ENCODE results near the gene MPC1. TPM values are rescaled to one million over a fixed set of nuclear protein-coding genes. Genes with fewer than 3 reads are reported as not detected.

Gene MPC1
- total RNA-seq, 1 donor: 22.0 TPM

GRCh38 chr6:166342349-166343149 is 40.2 kb downstream of the MPC1 start, which contains the start of gene SFT2D1:
Gene SFT2D1, minus strand, starts transcription at chr6:166342545. Its CDS starts 64 bp downstream, at chr6:166342481.
- TF ChIP-seq, protein P1, sequence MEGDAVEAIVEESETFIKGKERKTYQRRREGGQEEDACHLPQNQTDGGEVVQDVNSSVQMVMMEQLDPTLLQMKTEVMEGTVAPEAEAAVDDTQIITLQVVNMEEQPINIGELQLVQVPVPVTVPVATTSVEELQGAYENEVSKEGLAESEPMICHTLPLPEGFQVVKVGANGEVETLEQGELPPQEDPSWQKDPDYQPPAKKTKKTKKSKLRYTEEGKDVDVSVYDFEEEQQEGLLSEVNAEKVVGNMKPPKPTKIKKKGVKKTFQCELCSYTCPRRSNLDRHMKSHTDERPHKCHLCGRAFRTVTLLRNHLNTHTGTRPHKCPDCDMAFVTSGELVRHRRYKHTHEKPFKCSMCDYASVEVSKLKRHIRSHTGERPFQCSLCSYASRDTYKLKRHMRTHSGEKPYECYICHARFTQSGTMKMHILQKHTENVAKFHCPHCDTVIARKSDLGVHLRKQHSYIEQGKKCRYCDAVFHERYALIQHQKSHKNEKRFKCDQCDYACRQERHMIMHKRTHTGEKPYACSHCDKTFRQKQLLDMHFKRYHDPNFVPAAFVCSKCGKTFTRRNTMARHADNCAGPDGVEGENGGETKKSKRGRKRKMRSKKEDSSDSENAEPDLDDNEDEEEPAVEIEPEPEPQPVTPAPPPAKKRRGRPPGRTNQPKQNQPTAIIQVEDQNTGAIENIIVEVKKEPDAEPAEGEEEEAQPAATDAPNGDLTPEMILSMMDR (IDR thresholded peaks at IDR 0.05; ENCODE audit: insufficient read depth, low read depth, low read length): no peak
- peak within 1 kb of the TSS; percentile 92 for H3K4me3 ChIP-seq (ENCODE audit: low read depth, low read length)
- DNase-seq (ENCODE audit: low read depth): peak; percentile 84

- TF ChIP-seq, protein P1 (IDR thresholded peaks at IDR 0.05; ENCODE audit: insufficient read depth, low read depth, low read length): no peak
- H3K4me3 ChIP-seq (ENCODE audit: low read depth, low read length): peak overlapping the region; percentile 92
- DNase-seq (ENCODE audit: low read depth): peak; percentile 40
Observed at GRCh38 chr6:166341977-166342348, 40.8 kb downstream of the MPC1 start.

- TF ChIP-seq, protein P1 (IDR thresholded peaks at IDR 0.05; ENCODE audit: insufficient read depth, low read depth, low read length): no peak
- no peak for DNase-seq (ENCODE audit: low read depth)
- peak overlapping the region; percentile 92 for H3K4me3 ChIP-seq (ENCODE audit: low read depth, low read length)
Observed at GRCh38 chr6:166341464-166341863, 41.3 kb downstream of the MPC1 start.

DNA sequence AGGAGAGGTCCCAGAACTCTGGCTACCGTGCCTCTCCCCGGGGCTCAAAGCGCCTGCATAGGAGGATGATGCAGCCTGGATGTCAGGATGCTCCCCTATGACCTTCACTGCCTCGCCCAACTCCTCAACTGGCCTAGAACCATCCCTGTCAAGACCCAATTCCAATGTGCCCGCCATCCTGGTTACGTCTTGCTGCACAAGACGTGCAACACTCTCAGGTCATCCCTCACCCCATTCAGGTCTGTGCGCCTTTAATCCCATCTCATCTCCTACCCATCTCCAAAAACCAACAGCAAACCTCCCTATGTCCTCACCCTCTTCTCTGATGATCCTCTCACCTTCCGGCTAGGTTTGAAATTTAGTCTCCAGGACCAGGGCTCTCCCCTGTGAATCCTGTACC is 43.9 kb downstream of the MPC1 start:
- H3K4me3 ChIP-seq (ENCODE audit: low read depth, low read length): no peak overlapping the region
- DNase-seq (ENCODE audit: low read depth): no peak
- TF ChIP-seq, protein P1 (IDR thresholded peaks at IDR 0.05; ENCODE audit: insufficient read depth, low read depth, low read length): no peak

DNA sequence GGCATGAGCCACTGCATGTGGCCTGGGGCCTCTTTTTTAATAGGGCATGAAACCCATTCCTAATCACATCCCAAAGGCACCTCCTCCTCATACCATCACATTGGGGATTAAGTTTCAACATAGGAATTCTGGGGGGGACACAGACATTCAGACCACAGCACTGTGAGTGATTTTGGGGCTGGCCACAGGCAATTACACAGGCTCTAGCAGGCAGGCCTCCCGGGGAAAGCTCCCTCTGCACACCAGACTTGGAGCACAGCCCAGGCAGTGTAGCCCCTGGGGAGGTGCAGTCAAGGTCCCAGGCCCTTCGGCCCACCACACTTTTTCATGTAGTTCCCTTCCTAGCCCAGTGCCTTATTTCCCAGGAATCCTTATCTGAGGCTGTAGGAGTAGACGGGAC is 45.9 kb downstream of the MPC1 start:
- no peak for DNase-seq (ENCODE audit: low read depth)
- no peak overlapping the region for H3K4me3 ChIP-seq (ENCODE audit: low read depth, low read length)
- TF ChIP-seq, protein P1 (IDR thresholded peaks at IDR 0.05; ENCODE audit: insufficient read depth, low read depth, low read length): no peak

GRCh38 chr6:166335378-166336302 is 47.1 kb downstream of the MPC1 start:
- H3K4me3 ChIP-seq (ENCODE audit: low read depth, low read length): no peak overlapping the region
- TF ChIP-seq, protein P1 (IDR thresholded peaks at IDR 0.05; ENCODE audit: insufficient read depth, low read depth, low read length): no peak

More at GRCh38 chr6:166335378-166336302, 47.1 kb downstream of the MPC1 start:
- DNase-seq (ENCODE audit: low read depth): no peak

Data from fibroblast of villous mesenchyme (primary cell).